Tibial nerve (tissue), 4 donors: ENCODE results near the gene HERC6. TPM values are rescaled to one million over a fixed set of nuclear protein-coding genes. Genes with fewer than 3 reads are reported as not detected.
A peak's percentile ranks its signal among the peaks of the same experiment; 100 is the strongest.
"Not testable (repeated sequence)": the region's sequence is repeated elsewhere in the genome, so short reads cannot be mapped to it uniquely, and the experiment has no call there.

Experiments
- DNase-seq, 2 donors: peaks; one replicate each; pipeline ENCODE4 v3.0.0-alpha.2; 2019; ENCODE audit warnings: low spot score in 2 of 2
- H3K27ac ChIP-seq, 4 donors: fragments of 200-600 bp; sonication (generic) in 3 of 4; one replicate each; pipeline ENCODE4 v1.5.1; 2017 to 2019; ENCODE audit warnings: mild to moderate bottlenecking in 1 of 4
- H3K27me3 ChIP-seq, 2 donors: fragments of 200-600 bp; sonication (generic) in 1 of 2; one replicate each; pipeline versions ENCODE4 v1.5.1 to v1.6.0; 2017 to 2019
- H3K36me3 ChIP-seq, 3 donors: fragments of 200-600 bp; sonication (generic); one replicate each; pipeline ENCODE4 v1.5.1; 2018 to 2019
- H3K4me1 ChIP-seq, 4 donors: fragments of 200-600 bp; sonication (generic) in 3 of 4; one replicate each; pipeline ENCODE4 v1.5.1; 2017 to 2019
- H3K4me3 ChIP-seq, 4 donors: fragments of 200-600 bp; sonication (generic) in 3 of 4; one replicate each; pipeline ENCODE4 v1.5.1; 2017 to 2019; ENCODE audit warnings: mild to moderate bottlenecking in 1 of 4, moderate library complexity in 1 of 4
- H3K9me3 ChIP-seq, 4 donors: fragments of 200-600 bp; sonication (generic) in 3 of 4; one replicate each; pipeline ENCODE4 v1.5.1; 2017 to 2019
- CTCF ChIP-seq, 5 experiments: fragments of 200-600 bp in 3 of 5; fragments of 450-650 bp in 2 of 5; sonication (generic) in 3 of 5; IDR thresholded peaks; one replicate each; pipeline ENCODE4 v1.5.1; 2016 to 2019; ENCODE audit warnings: antibody characterized with exemption in 5 of 5, mild to moderate bottlenecking in 3 of 5, moderate library complexity in 2 of 5
- EP300 ChIP-seq, 2 donors: sonication (generic); formaldehyde crosslinking; IDR thresholded peaks; one replicate each; pipeline ENCODE4 v1.6.1; 2017; ENCODE audit warnings: antibody characterized with exemption in 2 of 2, mild to moderate bottlenecking in 1 of 2
- POLR2A ChIP-seq, 2 donors: fragments of 450-650 bp; IDR thresholded peaks; one replicate each; pipeline ENCODE4 v1.6.1; 2017; ENCODE audit warnings: antibody characterized with exemption in 2 of 2, mild to moderate bottlenecking in 2 of 2, moderate library complexity in 2 of 2
- WGBS, 2 donors: methylation state at CpG; one replicate each; pipeline ENCODE4 v1.1.5; 2018; 5-methylcytosine and 5-hydroxymethylcytosine counted together
- total RNA-seq, 4 donors: library from RNA; depleted of rRNA; stranded (reverse); fragments of >200 nt; gene quantifications; one replicate each; pipeline ENCODE4 v1.1.0, GENCODE V29; 2016

Gene HERC6
- total RNA-seq, 4 donors from 2014 or later: 6.0 to 19.2 (median 13.2) TPM

GRCh38 chr4:88369180-88369812 is 9.4 kb upstream of the HERC6 start:
- H3K27ac ChIP-seq, H3K4me1 ChIP-seq, H3K27me3 ChIP-seq, H3K36me3 ChIP-seq, H3K9me3 ChIP-seq, H3K4me3 ChIP-seq: not testable (repeated sequence)
- 93% methylated on average over 7 of the region's 7 CpGs for WGBS, 2 donors
- DNase-seq: peak in 1 of 2 donors; percentile 12
- peak in 4 of 5 experiments; percentile 39 to 51 (median 41) for TF ChIP-seq CTCF (IDR thresholded peaks at IDR 0.05)

GRCh38 chr4:88381123-88381522 is 2.5 kb downstream of the HERC6 start:
- Histone ChIP-seq H3K27ac (no peak overlapping the region), H3K36me3 (no peaks in the 10 kb centered on the region), H3K27me3 (no peaks in the 10 kb centered on the region), H3K4me1 (peaks cover 0 to 14% (median 2%) of the 10 kb centered on the region in 4 donors), H3K9me3 (no peaks in the 10 kb centered on the region), H3K4me3 (no peak overlapping the region)
- WGBS, 2 donors: 83% methylated on average over 4 of the region's 4 CpGs
- no peak for DNase-seq
- no peak for TF ChIP-seq CTCF (IDR thresholded peaks at IDR 0.05)

- 15 to 22% methylated on average over 1 of the region's 1 CpG for WGBS, 2 donors
Measured at GRCh38 chr4:88382621-88383020, 4.0 kb downstream of the HERC6 start.

GRCh38 chr4:88390128-88390527 is 11.5 kb downstream of the HERC6 start:
- no peak for TF ChIP-seq EP300 (IDR thresholded peaks at IDR 0.05)
- TF ChIP-seq POLR2A (IDR thresholded peaks at IDR 0.05): no peak
- TF ChIP-seq CTCF (IDR thresholded peaks at IDR 0.05): no peak
- H3K27ac ChIP-seq: no peak overlapping the region
- no peaks in the 10 kb centered on the region for H3K4me1 ChIP-seq
- H3K36me3 ChIP-seq: peaks cover 0 to 61% (median 0%) of the 10 kb centered on the region in 3 donors
- no peak for DNase-seq
- H3K27me3 ChIP-seq: no peaks in the 10 kb centered on the region
- H3K9me3 ChIP-seq: no peaks in the 10 kb centered on the region
- WGBS, 2 donors: 97 to 100% methylated on average over 2 of the region's 2 CpGs
- H3K4me3 ChIP-seq: no peak overlapping the region

More at GRCh38 chr4:88382621-88383020, 4.0 kb downstream of the HERC6 start:
- Histone ChIP-seq H3K4me3 (no peak overlapping the region), H3K36me3 (peaks cover 0 to 3% (median 0%) of the 10 kb centered on the region in 3 donors), H3K27me3 (no peaks in the 10 kb centered on the region), H3K4me1 (peaks cover 0 to 14% (median 2%) of the 10 kb centered on the region in 4 donors), H3K9me3 (no peaks in the 10 kb centered on the region), H3K27ac (no peak overlapping the region)
- TF ChIP-seq POLR2A (IDR thresholded peaks at IDR 0.05) (no peak), CTCF (IDR thresholded peaks at IDR 0.05) (no peak), EP300 (IDR thresholded peaks at IDR 0.05) (no peak)
- no peak for DNase-seq

GRCh38 chr4:88391703-88392102 is 13.1 kb downstream of the HERC6 start:
- H3K36me3 ChIP-seq: peaks cover 0 to 76% (median 0%) of the 10 kb centered on the region in 3 donors
- H3K4me1 ChIP-seq: no peaks in the 10 kb centered on the region
- no peaks in the 10 kb centered on the region for H3K9me3 ChIP-seq
- H3K27me3 ChIP-seq: no peaks in the 10 kb centered on the region
- DNase-seq: no peak
- TF ChIP-seq CTCF (IDR thresholded peaks at IDR 0.05) (no peak), EP300 (IDR thresholded peaks at IDR 0.05) (no peak), POLR2A (IDR thresholded peaks at IDR 0.05) (no peak)
- H3K4me3 ChIP-seq: no peak overlapping the region
- no peak overlapping the region for H3K27ac ChIP-seq
- 64 to 76% methylated on average over 1 of the region's 1 CpG for WGBS, 2 donors
